ENCODE results near the gene COPS8.

- TF ChIP-seq POLR2A (IDR thresholded peaks at IDR 0.05; ENCODE audit: low read length) (no peak), GATA1 (IDR thresholded peaks at IDR 0.05; ENCODE audit: low read depth, low read length) (no peak)
Measured at GRCh38 chr2:237044281-237044680, 41.4 kb upstream of the COPS8 start.
